Measurements from ENCODE around the gene SKAP2.

DNA sequence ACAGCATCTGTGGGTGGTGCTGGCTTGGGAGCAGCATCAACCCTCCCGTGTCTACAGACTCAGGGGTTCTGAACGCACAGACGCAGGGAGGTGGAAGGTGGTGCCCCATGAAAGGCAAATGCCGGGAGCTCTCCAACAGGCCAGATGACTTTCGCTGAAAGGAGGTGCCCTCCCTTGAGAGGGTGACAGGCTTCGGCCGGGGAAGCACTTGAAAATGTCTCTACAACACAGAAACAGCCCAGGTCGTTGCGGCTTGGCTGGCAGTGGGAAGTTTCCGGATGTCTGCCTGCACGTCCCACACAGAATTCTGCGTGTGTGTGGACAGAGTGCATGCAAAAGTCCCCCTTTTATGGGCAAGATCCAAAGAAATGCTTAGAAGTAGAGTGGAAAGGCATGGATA is 239.6 kb downstream of the SKAP2 start:
- TF ChIP-seq POLR2A (IDR thresholded peaks at IDR 0.05; ENCODE audit: low read depth, low read length) (no peak), POLR2AphosphoS5 (IDR thresholded peaks at IDR 0.05; ENCODE audit: low read depth, low read length) (no peak), TAF1 (IDR thresholded peaks at IDR 0.05; ENCODE audit: borderline replicate concordance, low read depth, low read length) (no peak)
